PC-3 (cell line): ENCODE results near the gene CRYBG3.

Source experiments
- CTCF ChIP-seq: fragments of 300-600 bp; sonication (generic); conservative IDR thresholded peaks from 2 replicates; pipeline ENCODE4 v1.5.1; 2017; ENCODE audit warnings: antibody characterized with exemption, low read depth, mild to moderate bottlenecking, low read length
- EZH2 ChIP-seq: fragments of 300-600 bp; sonication (generic); IDR thresholded peaks from one replicate; pipeline ENCODE4 v1.6.1; 2017; ENCODE audit warnings: antibody characterized with exemption, mild to moderate bottlenecking, low read length; ENCODE audit not compliant: unreplicated experiment
- EZH2phosphoT487 ChIP-seq: fragments of 300-600 bp; sonication (generic); IDR thresholded peaks from 2 replicates; pipeline ENCODE4 v1.6.1; 2018; ENCODE audit warnings: mild to moderate bottlenecking, antibody characterized with exemption, low read length, borderline replicate concordance

DNA sequence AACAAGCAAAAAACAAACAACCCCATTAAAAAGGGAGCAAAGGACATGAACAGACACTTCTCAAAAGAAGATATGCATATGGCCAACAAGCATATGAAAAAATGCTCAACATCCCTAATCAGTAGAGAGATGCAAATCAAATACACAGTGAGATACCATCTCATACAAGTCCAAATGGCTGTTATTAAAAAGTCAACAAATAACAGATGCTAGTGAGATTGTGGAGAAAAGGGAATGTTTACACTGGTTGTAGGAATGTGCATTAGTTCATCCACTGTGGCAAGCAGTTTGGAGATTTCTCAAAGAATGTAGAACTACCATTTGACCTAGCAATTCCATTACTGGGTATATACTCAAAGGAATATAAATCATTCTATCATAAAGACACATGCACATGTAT is 105.9 kb downstream of the CRYBG3 start:
- TF ChIP-seq CTCF, result no peak
- TF ChIP-seq EZH2, result no peak
- no peak for TF ChIP-seq EZH2phosphoT487
